Activated CD4-positive, alpha-beta T cell treated with anti-CD3 and anti-CD28 coated beads for 1 hour (primary cell): ENCODE data around the gene MPHOSPH9.

Source experiments
- DNase-seq: peaks from one replicate; pipeline ENCODE4 v3.0.0-alpha.2; 2020

The MPHOSPH9 gene

GRCh38 chr12:123121670-123122069 is 111.3 kb downstream of the MPHOSPH9 start:
- no peak for DNase-seq

- no peak for DNase-seq
Measured at GRCh38 chr12:123120452-123121166, 112.3 kb downstream of the MPHOSPH9 start.

- no peak for DNase-seq
Measured at GRCh38 chr12:123119808-123120207, 113.1 kb downstream of the MPHOSPH9 start.

GRCh38 chr12:123118497-123118896 is 114.4 kb downstream of the MPHOSPH9 start:
- no peak for DNase-seq

GRCh38 chr12:123115409-123116121 is 117.4 kb downstream of the MPHOSPH9 start:
- DNase-seq, result no peak

- no peak for DNase-seq
Measured at GRCh38 chr12:123114304-123115083, 118.4 kb downstream of the MPHOSPH9 start.

GRCh38 chr12:123113026-123113425 is 119.9 kb downstream of the MPHOSPH9 start:
- no peak for DNase-seq

- no peak for DNase-seq
Measured at GRCh38 chr12:123111498-123112165, 121.3 kb downstream of the MPHOSPH9 start.

- no peak for DNase-seq
Measured at GRCh38 chr12:123109319-123109772, 123.6 kb downstream of the MPHOSPH9 start.

GRCh38 chr12:123108682-123109066 is 124.3 kb downstream of the MPHOSPH9 start:
- no peak for DNase-seq

- DNase-seq, result no peak
Measured at GRCh38 chr12:123107926-123108681, 124.8 kb downstream of the MPHOSPH9 start.

- DNase-seq, result peak; percentile 36
Measured at GRCh38 chr12:123106640-123107359, 126.1 kb downstream of the MPHOSPH9 start.

GRCh38 chr12:123105211-123105826 is 127.6 kb downstream of the MPHOSPH9 start:
- DNase-seq, result no peak

- no peak for DNase-seq
Measured at GRCh38 chr12:123104809-123105208, 128.1 kb downstream of the MPHOSPH9 start.
